Peyer's patch (tissue), 4 donors: Measurements from ENCODE around the gene MYO9A. TPM values are rescaled to one million over a fixed set of nuclear protein-coding genes. Genes with fewer than 3 reads are reported as not detected.

ENCODE experiments used
- DNase-seq, 3 donors: peaks; one replicate each; pipeline ENCODE4 v3.0.0-alpha.2; 2017 to 2019
- H3K27ac ChIP-seq, 4 donors: fragments of 200-600 bp; sonication (generic); one replicate each; pipeline ENCODE4 v1.5.1; 2016 to 2019
- H3K27me3 ChIP-seq, 2 donors: fragments of 200-600 bp; sonication (generic); one replicate each; pipeline ENCODE4 v1.5.1; 2019
- H3K36me3 ChIP-seq, 3 donors: fragments of 200-600 bp; sonication (generic); one replicate each; pipeline ENCODE4 v1.5.1; 2016 to 2019
- H3K4me1 ChIP-seq, 4 donors: fragments of 200-600 bp; sonication (generic); one replicate each; pipeline ENCODE4 v1.5.1; 2016 to 2019
- H3K4me3 ChIP-seq, 4 donors: fragments of 200-600 bp; sonication (generic); 1 replicate in 3 of 4; 2 replicates in 1 of 4; pipeline ENCODE4 v1.5.1; 2016 to 2019; ENCODE audit warnings: mild to moderate bottlenecking in 1 of 4
- H3K9me3 ChIP-seq, 4 donors: fragments of 200-600 bp; sonication (generic); one replicate each; pipeline ENCODE4 v1.5.1; 2016 to 2019; ENCODE audit warnings: mild to moderate bottlenecking in 1 of 4
- CTCF ChIP-seq, 6 experiments: fragments of 450-650 bp in 4 of 6; fragments of 200-600 bp in 2 of 6; sonication (generic) in 1 of 6; IDR thresholded peaks; one replicate each; pipeline ENCODE4 v1.5.1; 2017 to 2019; ENCODE audit warnings: antibody characterized with exemption in 6 of 6, mild to moderate bottlenecking in 3 of 6, moderate library complexity in 1 of 6
- POLR2A ChIP-seq, 2 donors: fragments of 450-650 bp; IDR thresholded peaks; one replicate each; pipeline ENCODE4 v1.5.1; 2017; ENCODE audit warnings: antibody characterized with exemption in 2 of 2, mild to moderate bottlenecking in 2 of 2, moderate library complexity in 2 of 2
- total RNA-seq, 4 donors: library from RNA; depleted of rRNA; stranded (reverse); fragments of >200 nt; gene quantifications; one replicate each; pipeline ENCODE4 v1.1.0, GENCODE V29; 2016

Gene MYO9A
- total RNA-seq, 4 donors from 2014 or later: 28.2 to 47.3 (median 39.3) TPM

- Histone ChIP-seq H3K9me3 (no peaks in the 10 kb centered on the region), H3K4me1 (no peaks in the 10 kb centered on the region), H3K36me3 (peaks cover 0 to 5% (median 0%) of the 10 kb centered on the region in 3 donors), H3K4me3 (no peak overlapping the region), H3K27me3 (no peaks in the 10 kb centered on the region), H3K27ac (no peak overlapping the region)
- no peak for DNase-seq
- TF ChIP-seq CTCF (IDR thresholded peaks at IDR 0.05) (no peak), POLR2A (IDR thresholded peaks at IDR 0.05) (no peak)
Measured at GRCh38 chr15:71957026-71957425, 160.9 kb downstream of the MYO9A start.

- TF ChIP-seq POLR2A (IDR thresholded peaks at IDR 0.05) (no peak), CTCF (IDR thresholded peaks at IDR 0.05) (no peak)
- H3K27me3 ChIP-seq: no peaks in the 10 kb centered on the region
- no peaks in the 10 kb centered on the region for H3K36me3 ChIP-seq
- no peak for DNase-seq
- H3K4me3 ChIP-seq: no peak overlapping the region
- no peaks in the 10 kb centered on the region for H3K9me3 ChIP-seq
- H3K4me1 ChIP-seq: no peaks in the 10 kb centered on the region
- no peak overlapping the region for H3K27ac ChIP-seq
Measured at GRCh38 chr15:71951134-71951533, 166.8 kb downstream of the MYO9A start.

- TF ChIP-seq POLR2A (IDR thresholded peaks at IDR 0.05) (no peak), CTCF (IDR thresholded peaks at IDR 0.05) (no peak)
- no peaks in the 10 kb centered on the region for H3K9me3 ChIP-seq
- no peak overlapping the region for H3K27ac ChIP-seq
Measured at GRCh38 chr15:71945012-71945411, 172.9 kb downstream of the MYO9A start.

GRCh38 chr15:71943806-71944205 is 174.1 kb downstream of the MYO9A start:
- H3K36me3 ChIP-seq: no peaks in the 10 kb centered on the region
- DNase-seq: no peak
- no peaks in the 10 kb centered on the region for H3K9me3 ChIP-seq
- H3K27me3 ChIP-seq: no peaks in the 10 kb centered on the region
- no peak overlapping the region for H3K4me3 ChIP-seq
- no peak overlapping the region for H3K27ac ChIP-seq
- H3K4me1 ChIP-seq: no peaks in the 10 kb centered on the region
- no peak for TF ChIP-seq CTCF (IDR thresholded peaks at IDR 0.05)
- no peak for TF ChIP-seq POLR2A (IDR thresholded peaks at IDR 0.05)

More at GRCh38 chr15:71945012-71945411, 172.9 kb downstream of the MYO9A start:
- Histone ChIP-seq H3K4me3 (no peak overlapping the region), H3K4me1 (no peaks in the 10 kb centered on the region), H3K36me3 (no peaks in the 10 kb centered on the region), H3K27me3 (no peaks in the 10 kb centered on the region)
- DNase-seq: no peak

GRCh38 chr15:71939981-71940588 is 177.9 kb downstream of the MYO9A start:
- no peak overlapping the region for H3K27ac ChIP-seq
- H3K9me3 ChIP-seq: no peaks in the 10 kb centered on the region
- no peak for DNase-seq
- no peaks in the 10 kb centered on the region for H3K4me1 ChIP-seq
- TF ChIP-seq POLR2A (IDR thresholded peaks at IDR 0.05): no peak
- no peak for TF ChIP-seq CTCF (IDR thresholded peaks at IDR 0.05)
- peaks cover 0 to 5% (median 0%) of the 10 kb centered on the region in 3 donors for H3K36me3 ChIP-seq
- H3K4me3 ChIP-seq: no peak overlapping the region
- H3K27me3 ChIP-seq: no peaks in the 10 kb centered on the region
